Fibroblast of skin of right biceps (primary cell): ENCODE measurements around the gene SPATA2L.

Experiments used
- DNase-seq: peaks from one replicate; pipeline ENCODE4 v3.0.0-alpha.2; 2013

SPATA2L gene

GRCh38 chr16:89701425-89702406 lies at the start of gene SPATA2L:
TSS of gene SPATA2L (minus strand) at chr16:89701705. CDS start at chr16:89701232, 473 bp downstream.
- DNase-seq = peak; percentile 78

- DNase-seq = no peak
Observed at GRCh38 chr16:89749637-89750036, 48.1 kb upstream of the SPATA2L start.

DNA sequence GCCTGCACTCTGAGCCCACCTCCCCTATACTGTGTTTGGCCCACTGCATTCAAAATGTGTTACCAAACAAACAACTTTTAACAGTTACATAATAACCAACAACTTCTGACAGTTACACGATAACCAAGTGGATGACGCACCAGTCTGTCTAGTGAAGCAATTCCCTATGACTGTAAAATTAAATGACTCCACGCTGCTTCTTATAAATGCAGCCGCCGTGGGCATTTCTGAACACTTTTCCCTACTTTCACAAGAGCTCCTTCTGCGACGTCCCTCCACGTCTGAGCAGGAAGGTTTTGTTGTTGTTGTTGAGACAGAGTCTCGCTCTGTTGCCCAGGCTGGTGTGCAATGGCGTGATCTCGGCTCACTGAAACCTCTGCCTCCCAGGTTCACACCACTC lies 47.4 kb upstream of the SPATA2L start:
- no peak for DNase-seq

DNA sequence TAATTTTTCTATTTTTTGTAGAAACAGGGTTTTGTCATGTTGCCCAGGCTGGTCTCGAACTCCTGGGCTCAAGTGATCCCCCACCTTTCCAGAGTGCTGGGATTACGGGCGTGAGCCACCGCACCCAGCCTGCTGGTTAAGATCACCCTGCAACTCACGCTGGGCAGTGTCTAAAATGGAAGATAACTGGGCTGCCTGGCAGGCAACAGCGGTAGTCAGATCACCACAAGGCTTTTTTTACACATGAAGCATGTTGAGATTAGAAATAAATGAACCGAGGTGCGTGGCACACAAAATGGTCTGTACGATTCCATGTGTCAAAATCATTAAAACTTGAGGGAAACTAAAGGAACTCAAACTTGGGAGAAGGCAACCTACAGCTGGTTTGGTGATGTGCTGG lies 46.6 kb upstream of the SPATA2L start:
- DNase-seq = no peak

DNA sequence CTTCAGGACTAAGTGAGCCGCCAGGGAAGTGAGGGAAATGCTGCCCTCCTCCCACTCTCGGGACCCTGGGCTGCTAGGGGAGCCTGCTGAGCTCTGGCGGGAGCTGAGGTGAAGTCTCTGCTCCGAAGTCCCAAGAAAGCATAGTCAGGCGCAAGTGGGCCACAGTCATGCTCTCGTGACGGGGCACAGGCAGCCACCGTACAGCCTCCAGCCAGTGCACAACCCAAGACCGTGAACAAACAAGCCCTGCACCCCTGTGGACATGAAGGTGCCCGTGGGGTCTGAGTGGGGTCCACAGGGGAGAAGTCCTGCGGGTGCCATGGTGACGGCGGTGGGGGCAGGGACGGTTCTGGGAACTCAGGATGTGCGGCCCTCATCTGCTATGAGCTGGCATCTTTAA lies 44.5 kb upstream of the SPATA2L start:
- DNase-seq = no peak

GRCh38 chr16:89744813-89745212 lies 43.3 kb upstream of the SPATA2L start:
- no peak for DNase-seq

- no peak for DNase-seq
Observed at GRCh38 chr16:89742948-89743347, 41.4 kb upstream of the SPATA2L start.

DNA sequence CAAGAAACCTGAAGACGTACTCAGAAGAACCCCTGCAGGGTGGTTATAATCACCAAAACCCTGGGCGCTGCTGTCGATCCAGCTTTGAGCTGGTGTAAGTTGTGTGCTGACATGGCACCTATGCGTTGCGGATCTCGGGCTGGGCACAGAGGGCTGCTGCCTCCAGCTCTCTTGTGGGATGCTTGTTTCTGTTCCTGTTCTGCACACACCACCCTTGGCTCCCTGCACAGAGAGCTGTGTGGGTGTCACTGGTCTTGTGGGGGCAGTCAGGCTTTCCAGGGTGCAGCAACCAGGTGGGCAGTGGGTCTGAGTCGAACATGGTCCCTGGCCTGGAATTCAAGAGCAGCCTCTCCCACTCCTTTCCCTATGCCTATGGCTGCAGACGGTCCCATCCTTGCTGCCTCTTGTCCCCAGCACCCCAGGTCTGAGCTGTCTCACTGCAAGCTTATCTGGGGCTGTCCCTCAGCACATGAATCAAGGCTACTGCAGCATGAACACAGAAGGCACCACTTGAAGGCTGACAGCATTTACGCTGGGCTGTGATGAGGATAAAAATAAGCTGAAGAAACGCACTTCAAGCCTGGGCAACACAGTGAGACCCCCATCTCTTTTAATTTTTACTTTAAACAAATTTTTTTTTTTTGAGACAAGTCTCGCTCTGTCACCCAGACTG lies 40.0 kb upstream of the SPATA2L start:
- DNase-seq = no peak

DNA sequence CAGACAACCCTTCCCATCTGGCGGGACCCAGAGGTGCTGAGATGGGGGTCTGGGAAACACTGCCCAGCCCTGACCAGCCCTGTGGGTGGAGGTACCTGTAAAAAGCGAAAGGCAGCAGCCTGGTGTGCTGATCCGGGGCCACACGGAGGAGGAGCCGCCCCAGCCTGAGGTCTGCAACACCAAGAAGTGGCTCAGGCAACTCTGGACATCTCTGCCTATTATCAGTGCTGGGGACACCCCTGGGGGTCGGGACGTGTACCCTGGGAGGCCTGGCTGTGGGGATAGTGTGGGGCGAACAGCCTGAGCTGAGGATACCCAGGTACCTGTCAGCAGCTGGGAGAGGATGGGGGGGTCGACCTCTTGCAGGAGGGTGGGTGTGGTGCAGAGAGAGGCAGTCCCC lies 37.9 kb upstream of the SPATA2L start:
- DNase-seq = no peak

DNA sequence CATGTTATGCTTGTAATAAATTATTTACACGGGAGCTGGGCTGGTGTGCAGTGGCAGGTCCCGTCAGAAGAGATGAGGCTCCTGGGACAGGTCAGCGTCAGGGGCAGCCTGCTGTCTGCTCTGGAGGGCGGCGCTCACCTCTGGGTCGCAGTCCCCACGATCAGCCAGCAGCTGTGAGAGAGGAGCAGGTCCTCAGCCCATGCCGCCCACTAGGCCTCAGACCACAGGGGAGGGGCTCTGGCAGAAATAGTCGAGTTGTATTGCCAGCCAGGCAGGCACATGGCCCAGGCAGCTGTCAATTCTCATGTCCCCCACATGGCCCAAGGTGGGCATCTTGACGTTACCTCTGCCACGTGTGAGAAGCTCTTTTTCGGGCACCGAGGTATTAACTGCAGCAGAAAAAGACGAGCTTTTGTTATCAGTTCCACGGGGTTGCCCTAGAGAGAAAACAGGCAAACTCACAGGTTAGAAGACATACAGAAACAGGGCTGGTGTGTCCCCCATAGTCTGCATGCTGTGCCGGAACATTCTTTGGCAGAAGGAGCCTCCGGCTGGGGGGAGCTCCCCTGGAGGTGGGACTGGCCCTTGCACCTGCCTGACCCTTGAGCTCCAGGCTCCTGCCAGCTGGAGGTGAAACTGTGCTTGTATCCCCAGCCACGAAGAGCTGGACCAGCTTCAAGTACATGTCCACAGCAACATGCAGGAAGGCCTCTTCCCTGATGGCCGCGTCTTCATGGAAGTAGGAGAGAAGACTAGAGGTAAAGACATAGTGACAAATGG lies 37.2 kb upstream of the SPATA2L start:
- no peak for DNase-seq

DNA sequence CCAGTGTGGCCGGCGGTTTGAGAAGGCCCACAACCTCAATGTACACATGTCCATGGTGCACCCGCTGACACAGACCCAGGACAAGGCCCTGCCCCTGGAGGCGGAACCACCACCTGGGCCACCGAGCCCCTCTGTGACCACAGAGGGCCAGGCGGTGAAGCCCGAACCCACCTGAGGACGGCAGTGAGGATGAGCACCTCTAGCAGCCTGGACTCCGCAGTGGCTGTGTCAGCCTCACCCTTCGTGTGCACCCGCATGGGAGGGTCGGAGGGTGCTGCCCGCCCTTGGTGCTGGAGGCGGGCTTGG lies 36.5 kb upstream of the SPATA2L start:
- no peak for DNase-seq

GRCh38 chr16:89737341-89738071 lies 36.0 kb upstream of the SPATA2L start:
- DNase-seq = no peak

DNA sequence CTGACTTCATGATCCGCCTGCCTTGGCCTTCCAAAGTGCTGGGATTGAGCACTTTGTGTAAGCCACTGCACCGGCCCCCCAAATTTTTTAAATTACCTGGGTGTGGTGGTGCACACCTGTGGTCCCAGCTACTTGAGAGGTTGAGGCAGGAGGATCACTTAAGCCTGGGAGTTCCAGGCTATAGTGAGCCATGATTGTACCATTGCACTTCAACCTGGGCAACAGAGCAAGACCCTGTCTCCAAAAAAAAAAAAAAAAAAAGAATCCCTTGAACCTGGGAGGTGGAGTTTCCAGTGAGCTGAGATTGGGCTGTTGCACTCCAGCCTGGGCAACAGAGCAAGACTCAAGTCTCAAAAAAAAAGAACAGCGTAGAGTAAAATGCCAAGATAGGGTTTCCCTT lies 35.0 kb upstream of the SPATA2L start:
- no peak for DNase-seq

GRCh38 chr16:89733792-89734191 lies 32.3 kb upstream of the SPATA2L start:
- no peak for DNase-seq

DNA sequence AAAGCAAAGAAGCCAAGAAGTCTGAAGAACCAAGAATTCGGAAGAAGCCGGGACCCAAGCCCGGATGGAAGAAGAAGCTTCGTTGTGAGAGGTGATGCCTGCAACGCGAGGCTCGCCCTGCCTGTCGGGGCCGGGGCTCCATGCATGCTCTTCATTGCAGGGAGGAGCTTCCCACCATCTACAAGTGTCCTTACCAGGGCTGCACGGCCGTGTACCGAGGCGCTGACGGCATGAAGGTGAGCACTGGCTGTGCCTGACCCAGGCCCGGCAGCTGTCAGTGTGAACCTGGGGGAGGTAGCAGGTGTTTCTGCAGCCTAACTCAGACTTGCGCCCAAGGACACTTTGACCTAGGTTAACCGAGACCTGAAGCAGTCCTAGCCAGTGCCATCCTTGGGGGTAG lies 31.8 kb upstream of the SPATA2L start:
- DNase-seq = no peak

DNA sequence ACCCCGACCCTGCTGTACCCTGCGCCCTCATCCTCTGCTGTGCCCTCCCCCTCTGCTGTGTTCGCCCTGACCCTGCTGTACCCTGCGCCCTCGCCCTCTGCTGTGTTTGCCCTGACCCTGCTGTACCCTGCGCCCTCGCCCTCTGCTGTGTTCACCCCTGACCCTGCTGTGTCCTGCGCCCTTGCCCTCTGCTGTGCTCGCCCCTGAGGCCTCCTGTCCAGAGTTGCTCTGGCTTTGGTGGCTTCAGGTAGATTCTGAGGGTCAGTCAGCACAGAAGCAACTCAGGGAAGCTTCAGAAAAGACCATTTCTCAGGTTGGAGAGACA lies 31.4 kb upstream of the SPATA2L start:
- DNase-seq = no peak

DNA sequence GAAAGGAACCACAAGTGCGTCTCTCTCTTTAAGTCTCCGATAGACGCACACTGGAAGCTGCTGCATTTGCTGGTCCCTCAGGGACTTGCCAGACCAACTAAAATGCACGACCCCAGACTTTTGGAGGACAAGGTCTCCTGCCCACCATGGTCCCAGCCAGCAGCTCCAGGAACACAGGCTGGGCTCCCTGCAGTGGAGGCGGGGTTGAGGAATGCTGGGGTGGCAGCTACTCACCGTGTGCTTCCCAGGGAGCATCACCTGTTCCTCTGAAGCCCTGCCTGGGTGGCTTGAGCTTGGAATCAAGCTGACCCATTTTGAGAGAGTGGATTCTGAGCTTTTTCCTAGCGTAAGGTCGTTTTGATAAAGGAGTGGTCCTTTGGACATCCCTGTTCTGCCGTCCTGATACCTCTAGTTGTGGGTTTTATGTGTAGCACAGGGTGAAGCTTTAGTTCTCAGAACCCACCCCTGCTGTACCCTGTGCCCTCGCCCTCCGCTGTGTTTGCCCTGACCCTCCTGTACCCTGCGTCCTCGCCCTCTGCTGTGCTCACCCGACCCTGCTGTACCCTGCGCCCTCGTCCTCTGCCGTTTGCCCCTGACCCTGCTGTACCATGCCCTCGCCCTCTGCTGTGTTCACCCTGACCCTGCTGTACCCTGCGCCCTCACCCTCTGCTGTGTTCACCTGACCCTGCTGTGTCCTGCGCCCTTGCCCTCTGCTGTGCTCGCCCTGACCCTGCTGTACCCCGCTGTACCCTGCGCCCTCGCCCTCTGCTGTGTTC lies 30.8 kb upstream of the SPATA2L start:
- DNase-seq = no peak

- DNase-seq = no peak
Observed at GRCh38 chr16:89730610-89731234, 29.2 kb upstream of the SPATA2L start.

DNA sequence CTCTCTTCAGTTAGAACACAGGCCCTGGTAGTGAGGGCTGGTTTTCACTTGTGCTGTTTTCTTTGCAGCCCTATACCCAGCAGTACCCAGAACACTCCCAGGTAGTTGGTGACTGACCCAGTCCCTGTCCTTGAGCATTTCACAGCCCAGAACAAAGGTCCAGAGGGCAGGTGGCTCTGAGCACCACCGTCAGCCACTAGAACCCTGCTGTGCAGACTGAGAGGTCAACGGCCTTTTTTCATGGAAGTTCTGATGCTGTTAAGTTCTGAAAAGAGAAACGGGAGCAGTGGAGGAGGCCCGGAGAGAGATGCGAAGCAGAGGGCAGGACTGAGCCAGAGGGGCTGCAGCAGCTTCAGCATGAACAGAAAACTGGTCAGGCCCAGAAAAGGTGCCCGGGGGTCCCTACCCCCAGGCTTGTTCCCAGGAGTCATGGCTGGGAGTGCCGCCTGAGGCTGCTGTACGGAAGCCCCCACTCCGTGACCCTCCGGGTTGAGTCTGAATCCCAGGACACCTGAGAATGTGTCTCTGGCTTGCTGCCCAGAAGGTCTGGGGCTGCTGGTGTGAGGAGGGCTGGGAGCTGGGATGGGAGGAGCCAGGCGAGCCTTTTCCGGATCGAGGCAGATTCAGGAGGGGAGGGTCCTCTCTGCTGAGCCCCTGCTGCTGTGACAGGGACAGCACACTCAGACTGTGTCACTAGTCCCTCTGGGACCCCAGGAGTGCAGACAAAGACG lies 28.5 kb upstream of the SPATA2L start:
- DNase-seq = no peak

DNA sequence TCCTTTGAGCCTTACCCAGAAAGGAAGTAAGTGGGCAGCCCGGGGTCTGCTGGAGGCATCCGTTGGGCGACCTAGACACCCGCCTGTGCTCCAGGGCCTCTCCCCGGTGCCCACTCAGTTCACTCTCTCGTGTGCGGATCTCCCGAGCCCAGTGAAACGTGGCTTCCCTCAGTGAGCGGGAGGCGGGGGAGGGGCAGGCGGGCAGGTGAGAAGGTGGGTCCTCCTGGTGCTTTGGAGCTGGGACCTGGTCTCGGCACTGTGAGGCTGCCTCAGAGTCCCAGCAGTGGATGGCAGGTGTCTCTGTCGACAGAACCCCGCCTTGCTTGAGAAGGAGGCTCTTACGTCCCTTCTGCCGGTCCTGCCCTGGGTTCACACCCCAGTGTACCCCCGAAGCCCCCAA lies 27.8 kb upstream of the SPATA2L start:
- no peak for DNase-seq
